Forelimb muscle (tissue), 1 donor: Measurements from ENCODE around the gene GPR108. TPM values are rescaled to one million over a fixed set of nuclear protein-coding genes. Genes with fewer than 3 reads are reported as not detected.

Experiments
- polyA plus RNA-seq: library from polyadenylated mRNA; unstranded; fragments of 120-200 nt; gene quantifications from one replicate; pipeline ENCODE4 v1.2.1, GENCODE V29; 2013; ENCODE audit not compliant: insufficient read length

The GPR108 gene
- polyA plus RNA-seq, 1 donor = 28.3 TPM

Other genes with a start within 250 kb of the GPR108 start
- 0.57 TPM for gene TUBB4A, start 235.3 kb downstream of the GPR108 start, polyA plus RNA-seq
- 0.92 TPM for gene TNFSF9, start 206.6 kb downstream of the GPR108 start, polyA plus RNA-seq
- gene CD70, start 146.4 kb downstream of the GPR108 start, polyA plus RNA-seq = 0.72 TPM
- 0.11 TPM for gene TNFSF14, start 67.4 kb downstream of the GPR108 start, polyA plus RNA-seq
- gene C3, start 16.9 kb downstream of the GPR108 start, polyA plus RNA-seq = 3.4 TPM
- 58.5 TPM for gene TRIP10, start 2.1 kb upstream of the GPR108 start, polyA plus RNA-seq
- 1.2 TPM for gene SH2D3A, start 29.9 kb upstream of the GPR108 start, polyA plus RNA-seq
- 1.6 TPM for gene VAV1, start 35.1 kb upstream of the GPR108 start, polyA plus RNA-seq
- 0.13 TPM for gene ADGRE1, start 150.0 kb upstream of the GPR108 start, polyA plus RNA-seq